Glutamatergic neuron (in vitro differentiated cells): ENCODE data around the gene PCED1B. TPM values are rescaled to one million over a fixed set of nuclear protein-coding genes. Genes with fewer than 3 reads are reported as not detected.
"Not testable (repeated sequence)": the region's sequence is repeated elsewhere in the genome, so short reads cannot be mapped to it uniquely, and the experiment has no call there.

ENCODE experiments used
- DNase-seq: peaks from one replicate; pipeline ENCODE4 v3.0.0; 2022
- H3K27ac Mint-ChIP-seq: one replicate; pipeline ENCODE4 v1.8.0; 2020; ENCODE audit warnings: mild to moderate bottlenecking, mixed read lengths, inconsistent platforms; ENCODE audit not compliant: unreplicated experiment
- H3K27me3 Mint-ChIP-seq: one replicate; pipeline ENCODE4 v1.8.0; 2020; ENCODE audit warnings: mild to moderate bottlenecking, moderate library complexity, mixed read lengths, inconsistent platforms; ENCODE audit not compliant: unreplicated experiment
- H3K36me3 Mint-ChIP-seq: one replicate; pipeline ENCODE4 v1.8.0; 2020; ENCODE audit warnings: mild to moderate bottlenecking, mixed read lengths, inconsistent platforms; ENCODE audit not compliant: unreplicated experiment
- H3K4me1 Mint-ChIP-seq: one replicate; pipeline ENCODE4 v1.8.0; 2020; ENCODE audit warnings: mild to moderate bottlenecking, low read depth, mixed read lengths, inconsistent platforms; ENCODE audit not compliant: unreplicated experiment
- H3K4me3 Mint-ChIP-seq: one replicate; pipeline ENCODE4 v1.8.0; 2020; ENCODE audit warnings: mild to moderate bottlenecking, mixed read lengths, inconsistent platforms; ENCODE audit not compliant: unreplicated experiment
- H3K9me3 Mint-ChIP-seq: one replicate; pipeline ENCODE4 v1.8.0; 2020; ENCODE audit warnings: mild to moderate bottlenecking, moderate library complexity, mixed read lengths, inconsistent platforms; ENCODE audit not compliant: unreplicated experiment
- total RNA-seq: library from RNA; stranded (reverse); fragmentation: NEBNext Ultra II Directional; extraction: Animal tissue kit (Norgen Biotek cat#: 25700); gene quantifications from one replicate; pipeline ENCODE4 v1.2.1, GENCODE V29; 2021; ENCODE audit not compliant: unreplicated experiment
- TF ChIP-seq, protein P1 (sequence below): fragments of 200-600 bp; sonication (generic); IDR thresholded peaks from one replicate; pipeline ENCODE4 v1.5.0; 2021; ENCODE audit not compliant: partially characterized antibody, unreplicated experiment

Gene PCED1B
- total RNA-seq, 1 donor from 2014 or later: 0.27 TPM

DNA sequence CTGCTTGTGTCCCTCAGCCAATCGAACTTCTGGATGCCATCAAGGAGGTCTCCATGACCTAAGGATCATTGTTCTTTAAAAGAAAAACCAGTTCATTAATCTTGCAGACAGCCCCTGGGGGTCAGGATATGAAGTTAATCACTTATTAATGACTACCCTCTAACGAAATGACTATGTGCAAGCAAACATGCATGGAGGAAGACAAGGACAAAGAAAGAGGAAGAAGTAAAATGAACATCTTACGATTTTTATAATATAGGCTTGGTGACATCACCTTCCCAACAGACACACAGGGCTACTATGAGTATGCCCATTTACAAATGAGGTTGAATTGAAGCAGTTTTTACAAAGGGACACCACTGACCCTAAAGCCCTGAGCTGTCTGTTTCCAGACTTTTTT lies 111.5 kb downstream of the PCED1B start:
- no peaks in the 10 kb centered on the region for H3K9me3 Mint-ChIP-seq
- no peak overlapping the region for H3K27ac Mint-ChIP-seq
- no peaks in the 10 kb centered on the region for H3K27me3 Mint-ChIP-seq
- H3K36me3 Mint-ChIP-seq: no peaks in the 10 kb centered on the region
- no peaks in the 10 kb centered on the region for H3K4me1 Mint-ChIP-seq
- H3K4me3 Mint-ChIP-seq: no peak overlapping the region
- DNase-seq: no peak
- TF ChIP-seq, protein P1, sequence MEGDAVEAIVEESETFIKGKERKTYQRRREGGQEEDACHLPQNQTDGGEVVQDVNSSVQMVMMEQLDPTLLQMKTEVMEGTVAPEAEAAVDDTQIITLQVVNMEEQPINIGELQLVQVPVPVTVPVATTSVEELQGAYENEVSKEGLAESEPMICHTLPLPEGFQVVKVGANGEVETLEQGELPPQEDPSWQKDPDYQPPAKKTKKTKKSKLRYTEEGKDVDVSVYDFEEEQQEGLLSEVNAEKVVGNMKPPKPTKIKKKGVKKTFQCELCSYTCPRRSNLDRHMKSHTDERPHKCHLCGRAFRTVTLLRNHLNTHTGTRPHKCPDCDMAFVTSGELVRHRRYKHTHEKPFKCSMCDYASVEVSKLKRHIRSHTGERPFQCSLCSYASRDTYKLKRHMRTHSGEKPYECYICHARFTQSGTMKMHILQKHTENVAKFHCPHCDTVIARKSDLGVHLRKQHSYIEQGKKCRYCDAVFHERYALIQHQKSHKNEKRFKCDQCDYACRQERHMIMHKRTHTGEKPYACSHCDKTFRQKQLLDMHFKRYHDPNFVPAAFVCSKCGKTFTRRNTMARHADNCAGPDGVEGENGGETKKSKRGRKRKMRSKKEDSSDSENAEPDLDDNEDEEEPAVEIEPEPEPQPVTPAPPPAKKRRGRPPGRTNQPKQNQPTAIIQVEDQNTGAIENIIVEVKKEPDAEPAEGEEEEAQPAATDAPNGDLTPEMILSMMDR: no peak

DNA sequence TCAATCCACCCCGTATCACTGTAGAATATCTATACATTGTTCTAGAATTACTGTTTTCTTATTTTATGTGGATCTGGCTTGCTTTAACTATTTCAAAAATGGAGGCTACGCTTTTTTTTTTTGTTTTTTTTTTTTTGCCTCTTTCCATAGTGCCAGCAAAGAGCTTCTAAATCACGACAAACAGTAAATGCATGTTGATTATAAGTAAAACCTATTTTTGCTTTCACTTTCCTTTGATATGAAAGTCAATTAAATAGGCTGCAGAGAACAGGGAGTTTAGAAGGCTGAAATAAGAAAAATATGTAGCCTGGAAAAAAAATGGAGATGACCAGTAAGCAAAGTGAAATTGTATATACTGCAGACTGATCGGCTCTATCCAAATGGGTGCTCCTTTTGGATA lies 112.6 kb downstream of the PCED1B start:
- Mint-ChIP-seq H3K4me1 (no peaks in the 10 kb centered on the region), H3K4me3 (no peak overlapping the region), H3K36me3 (no peaks in the 10 kb centered on the region), H3K27me3 (no peaks in the 10 kb centered on the region), H3K9me3 (no peaks in the 10 kb centered on the region), H3K27ac (no peak overlapping the region)
- TF ChIP-seq, protein P1: no peak
- DNase-seq: no peak

DNA sequence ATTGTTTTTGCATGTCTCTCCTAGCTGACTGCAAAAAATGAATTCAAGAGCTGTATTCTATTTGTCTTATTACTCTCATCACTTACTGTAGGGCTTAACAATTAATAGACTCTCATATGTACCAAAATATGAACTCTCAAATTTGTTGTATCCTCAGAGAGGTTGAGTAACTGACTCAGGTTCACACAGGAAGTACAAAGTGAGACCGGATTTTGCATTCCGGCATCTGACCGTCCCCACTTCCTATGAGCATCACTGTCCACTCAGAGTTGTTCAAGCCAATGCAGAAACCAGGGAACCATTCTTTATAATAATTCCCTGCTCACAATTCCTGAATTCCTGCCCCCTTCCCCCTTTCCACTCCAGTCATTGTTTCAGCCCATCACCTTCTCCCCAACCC lies 113.6 kb downstream of the PCED1B start:
- no peaks in the 10 kb centered on the region for H3K27me3 Mint-ChIP-seq
- H3K4me1 Mint-ChIP-seq: no peaks in the 10 kb centered on the region
- H3K36me3 Mint-ChIP-seq: no peaks in the 10 kb centered on the region
- no peak for DNase-seq
- TF ChIP-seq, protein P1: no peak
- H3K9me3 Mint-ChIP-seq: no peaks in the 10 kb centered on the region
- H3K27ac Mint-ChIP-seq: no peak overlapping the region
- no peak overlapping the region for H3K4me3 Mint-ChIP-seq

DNA sequence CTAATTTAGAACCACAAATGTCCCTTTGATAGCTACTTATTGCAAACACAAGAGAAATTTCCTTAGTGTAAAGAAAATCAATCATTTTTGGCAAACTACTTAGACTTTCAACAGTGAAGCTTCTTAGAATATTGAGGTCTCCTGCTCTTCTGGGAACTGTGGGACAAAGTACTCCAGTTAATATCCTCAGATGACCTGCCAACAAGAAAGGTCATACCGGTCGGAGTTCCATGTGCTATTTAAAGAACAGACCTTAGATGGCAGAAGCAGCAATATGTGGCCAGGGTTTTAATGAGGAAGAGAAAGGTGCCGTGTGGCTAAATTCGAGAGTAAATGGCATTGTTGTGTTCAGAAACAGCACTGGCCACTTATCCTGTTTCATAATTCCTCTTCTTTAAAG lies 115.1 kb downstream of the PCED1B start:
- no peaks in the 10 kb centered on the region for H3K4me1 Mint-ChIP-seq
- H3K4me3 Mint-ChIP-seq: no peak overlapping the region
- TF ChIP-seq, protein P1: no peak
- no peak for DNase-seq
- H3K9me3 Mint-ChIP-seq: no peaks in the 10 kb centered on the region
- H3K27ac Mint-ChIP-seq: no peak overlapping the region
- no peaks in the 10 kb centered on the region for H3K27me3 Mint-ChIP-seq
- no peaks in the 10 kb centered on the region for H3K36me3 Mint-ChIP-seq

DNA sequence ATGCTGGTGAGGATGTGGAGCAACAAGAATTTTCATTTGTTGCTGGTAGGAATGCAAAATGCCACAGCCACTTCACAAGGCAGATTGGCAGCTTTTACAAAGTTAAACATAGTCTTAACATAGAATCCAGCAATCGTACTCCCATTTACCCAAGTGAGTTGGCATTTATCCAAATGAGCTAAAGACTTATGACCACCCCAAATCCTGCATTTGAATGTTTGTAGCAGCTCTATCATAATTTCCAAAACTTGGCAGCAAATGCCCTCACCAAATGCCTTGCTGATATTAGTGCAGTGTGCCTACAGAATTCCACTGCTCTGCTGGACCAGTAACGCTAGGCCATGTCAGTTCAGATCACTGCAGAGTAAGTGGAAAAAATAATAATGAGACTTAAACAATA lies 121.0 kb downstream of the PCED1B start:
- no peaks in the 10 kb centered on the region for H3K4me1 Mint-ChIP-seq
- TF ChIP-seq, protein P1: no peak
- H3K36me3 Mint-ChIP-seq: no peaks in the 10 kb centered on the region
- H3K27ac Mint-ChIP-seq: no peak overlapping the region
- no peak for DNase-seq
- no peak overlapping the region for H3K4me3 Mint-ChIP-seq
- peaks cover 2% of the 10 kb centered on the region for H3K9me3 Mint-ChIP-seq
- H3K27me3 Mint-ChIP-seq: peaks cover 2% of the 10 kb centered on the region

DNA sequence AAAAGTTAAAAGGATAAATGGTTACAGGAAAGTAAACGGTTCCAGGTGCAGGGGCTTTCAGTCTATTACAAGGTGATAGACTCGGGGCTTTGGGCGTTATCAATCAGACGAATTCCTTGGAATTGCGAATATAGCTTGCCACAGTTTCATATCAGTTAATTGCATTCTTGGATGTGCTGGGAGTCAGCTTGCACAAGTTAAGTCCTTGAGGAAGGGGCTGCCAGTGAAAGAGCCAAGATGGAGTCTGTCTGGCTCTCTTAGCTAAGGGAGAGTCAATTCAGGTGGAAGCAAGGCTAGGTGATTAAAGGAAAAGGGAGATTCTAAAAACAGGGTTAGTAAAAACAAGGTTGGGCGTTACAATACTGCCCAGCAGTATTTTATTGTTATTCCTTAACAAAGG lies 121.8 kb downstream of the PCED1B start:
- not testable (repeated sequence) for H3K9me3 Mint-ChIP-seq, H3K27me3 Mint-ChIP-seq, DNase-seq, H3K4me1 Mint-ChIP-seq, H3K4me3 Mint-ChIP-seq, H3K27ac Mint-ChIP-seq, H3K36me3 Mint-ChIP-seq
